Measurements from ENCODE around the gene DIABLO.

DIABLO gene

DNA sequence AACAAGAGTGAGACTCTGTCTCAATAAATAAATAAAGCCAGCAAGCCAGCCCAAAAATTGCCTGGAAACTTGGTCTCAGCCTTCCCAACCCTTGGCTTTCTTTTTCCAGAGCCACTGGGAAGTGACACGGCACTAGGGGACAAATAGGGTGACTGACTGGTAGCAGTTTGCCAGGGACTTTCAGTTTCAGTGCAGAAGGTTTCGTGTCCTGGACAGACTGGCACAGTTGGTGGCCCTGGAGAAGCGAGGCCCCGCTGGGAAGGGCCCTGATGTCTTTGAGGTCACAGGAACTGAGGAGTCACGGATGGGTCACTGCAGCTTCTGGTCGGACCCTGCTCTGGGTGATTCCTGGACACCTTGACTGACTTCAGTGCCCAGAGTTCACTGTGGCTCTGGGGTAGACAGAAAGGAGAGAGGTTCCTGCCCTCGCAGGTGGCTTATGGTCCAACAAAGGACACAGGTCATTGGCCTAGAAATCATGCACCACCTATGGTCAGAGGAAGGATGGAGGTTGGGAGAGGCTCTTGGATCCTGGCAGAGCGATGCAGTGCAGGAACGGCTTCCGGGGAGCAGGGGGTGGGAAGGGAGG lies 40.3 kb downstream of the DIABLO start:
- TF ChIP-seq TEAD4 (IDR thresholded peaks at IDR 0.05): no peak
- no peak for TF ChIP-seq TCF12 (IDR thresholded peaks at IDR 0.05; ENCODE audit: low read depth)
- no peak for TF ChIP-seq EP300 (IDR thresholded peaks at IDR 0.05; ENCODE audit: borderline replicate concordance)
- no peak for TF ChIP-seq EGR1 (IDR thresholded peaks at IDR 0.05)
- TF ChIP-seq CEBPB (IDR thresholded peaks at IDR 0.05): no peak
- no peak for TF ChIP-seq CREB1 (IDR thresholded peaks at IDR 0.05; ENCODE audit: low read depth)
- TF ChIP-seq NFIC (IDR thresholded peaks at IDR 0.05): no peak
- TF ChIP-seq TAF1 (IDR thresholded peaks at IDR 0.05; ENCODE audit: low read depth): no peak
- no peak for TF ChIP-seq FOXM1 (IDR thresholded peaks at IDR 0.05; ENCODE audit: borderline replicate concordance, low read depth)

DNA sequence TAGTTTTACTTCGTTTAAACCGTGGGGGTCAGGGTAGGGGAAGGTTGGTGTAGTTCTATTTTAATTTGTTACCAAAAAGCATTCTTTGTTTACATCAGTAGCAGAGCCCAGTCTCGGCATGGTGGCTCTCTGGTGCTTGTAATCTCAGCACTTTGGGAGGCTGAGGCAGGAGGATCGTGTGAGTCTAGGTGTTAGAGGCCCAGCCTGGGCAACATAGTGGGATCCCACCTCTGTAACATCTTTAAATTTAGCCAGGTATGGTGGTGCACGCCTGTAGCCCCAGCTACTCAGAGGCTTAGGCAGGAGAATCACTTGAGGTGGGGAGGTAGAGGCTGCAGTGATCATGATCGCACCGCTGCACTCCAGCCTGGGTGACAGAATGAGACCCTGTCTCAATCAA lies 40.8 kb downstream of the DIABLO start:
- TF ChIP-seq CEBPB (IDR thresholded peaks at IDR 0.05) (no peak), RAD21 (IDR thresholded peaks at IDR 0.05; ENCODE audit: low read depth) (no peak), EGR1 (IDR thresholded peaks at IDR 0.05) (no peak), FOXM1 (IDR thresholded peaks at IDR 0.05; ENCODE audit: borderline replicate concordance, low read depth) (no peak), TEAD4 (IDR thresholded peaks at IDR 0.05) (no peak), NFIC (IDR thresholded peaks at IDR 0.05) (no peak), YY1 (IDR thresholded peaks at IDR 0.05; ENCODE audit: low read depth) (no peak), EP300 (IDR thresholded peaks at IDR 0.05; ENCODE audit: borderline replicate concordance) (no peak), TAF1 (IDR thresholded peaks at IDR 0.05; ENCODE audit: low read depth) (no peak)
- TF ChIP-seq, protein P1, sequence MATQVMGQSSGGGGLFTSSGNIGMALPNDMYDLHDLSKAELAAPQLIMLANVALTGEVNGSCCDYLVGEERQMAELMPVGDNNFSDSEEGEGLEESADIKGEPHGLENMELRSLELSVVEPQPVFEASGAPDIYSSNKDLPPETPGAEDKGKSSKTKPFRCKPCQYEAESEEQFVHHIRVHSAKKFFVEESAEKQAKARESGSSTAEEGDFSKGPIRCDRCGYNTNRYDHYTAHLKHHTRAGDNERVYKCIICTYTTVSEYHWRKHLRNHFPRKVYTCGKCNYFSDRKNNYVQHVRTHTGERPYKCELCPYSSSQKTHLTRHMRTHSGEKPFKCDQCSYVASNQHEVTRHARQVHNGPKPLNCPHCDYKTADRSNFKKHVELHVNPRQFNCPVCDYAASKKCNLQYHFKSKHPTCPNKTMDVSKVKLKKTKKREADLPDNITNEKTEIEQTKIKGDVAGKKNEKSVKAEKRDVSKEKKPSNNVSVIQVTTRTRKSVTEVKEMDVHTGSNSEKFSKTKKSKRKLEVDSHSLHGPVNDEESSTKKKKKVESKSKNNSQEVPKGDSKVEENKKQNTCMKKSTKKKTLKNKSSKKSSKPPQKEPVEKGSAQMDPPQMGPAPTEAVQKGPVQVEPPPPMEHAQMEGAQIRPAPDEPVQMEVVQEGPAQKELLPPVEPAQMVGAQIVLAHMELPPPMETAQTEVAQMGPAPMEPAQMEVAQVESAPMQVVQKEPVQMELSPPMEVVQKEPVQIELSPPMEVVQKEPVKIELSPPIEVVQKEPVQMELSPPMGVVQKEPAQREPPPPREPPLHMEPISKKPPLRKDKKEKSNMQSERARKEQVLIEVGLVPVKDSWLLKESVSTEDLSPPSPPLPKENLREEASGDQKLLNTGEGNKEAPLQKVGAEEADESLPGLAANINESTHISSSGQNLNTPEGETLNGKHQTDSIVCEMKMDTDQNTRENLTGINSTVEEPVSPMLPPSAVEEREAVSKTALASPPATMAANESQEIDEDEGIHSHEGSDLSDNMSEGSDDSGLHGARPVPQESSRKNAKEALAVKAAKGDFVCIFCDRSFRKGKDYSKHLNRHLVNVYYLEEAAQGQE (IDR thresholded peaks at IDR 0.05; ENCODE audit: low read depth): no peak
- TF ChIP-seq, protein P2, sequence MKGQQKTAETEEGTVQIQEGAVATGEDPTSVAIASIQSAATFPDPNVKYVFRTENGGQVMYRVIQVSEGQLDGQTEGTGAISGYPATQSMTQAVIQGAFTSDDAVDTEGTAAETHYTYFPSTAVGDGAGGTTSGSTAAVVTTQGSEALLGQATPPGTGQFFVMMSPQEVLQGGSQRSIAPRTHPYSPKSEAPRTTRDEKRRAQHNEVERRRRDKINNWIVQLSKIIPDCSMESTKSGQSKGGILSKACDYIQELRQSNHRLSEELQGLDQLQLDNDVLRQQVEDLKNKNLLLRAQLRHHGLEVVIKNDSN (IDR thresholded peaks at IDR 0.05): no peak

DNA sequence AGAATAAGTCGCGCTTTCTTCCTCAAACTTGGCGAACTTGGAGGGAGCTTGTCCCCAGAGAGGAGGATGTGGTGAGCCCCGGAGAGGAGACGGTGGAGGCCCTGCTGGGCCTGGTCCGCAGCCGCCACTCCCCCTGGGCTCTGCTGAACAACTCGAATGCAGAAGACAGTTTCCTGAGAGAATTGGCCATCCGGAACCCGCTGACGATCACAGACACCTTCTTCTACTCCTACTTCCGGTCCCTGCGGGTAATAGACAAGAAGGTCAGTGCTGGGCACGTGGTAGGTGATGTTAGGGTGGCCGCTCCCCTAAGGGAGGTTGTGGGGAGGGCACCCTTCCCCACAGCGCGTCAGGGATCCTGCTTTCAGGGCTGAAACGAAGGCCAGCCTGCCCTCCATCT lies 41.3 kb downstream of the DIABLO start:
- TF ChIP-seq TCF12 (IDR thresholded peaks at IDR 0.05; ENCODE audit: low read depth): no peak
- TF ChIP-seq CEBPB (IDR thresholded peaks at IDR 0.05): no peak
- TF ChIP-seq, protein P1 (IDR thresholded peaks at IDR 0.05; ENCODE audit: low read depth): no peak

DNA sequence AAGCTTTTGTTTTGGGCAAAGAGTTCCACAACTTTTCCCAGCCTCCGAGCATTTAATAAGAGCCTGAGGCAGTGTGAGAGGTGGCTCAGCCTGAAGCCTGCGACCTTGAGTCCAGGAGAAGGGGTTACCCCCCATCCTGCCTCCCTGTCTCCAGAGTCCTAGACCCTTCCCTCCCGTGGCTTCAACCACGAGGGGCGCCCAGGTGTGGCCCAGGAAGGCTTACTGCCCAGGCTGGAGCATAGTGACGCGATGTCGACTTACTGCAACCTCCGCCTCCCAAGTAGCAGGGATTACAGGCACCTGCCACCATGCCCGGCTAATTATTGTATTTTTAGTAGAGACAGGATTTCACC lies 42.3 kb downstream of the DIABLO start:
- TF ChIP-seq, protein P3, sequence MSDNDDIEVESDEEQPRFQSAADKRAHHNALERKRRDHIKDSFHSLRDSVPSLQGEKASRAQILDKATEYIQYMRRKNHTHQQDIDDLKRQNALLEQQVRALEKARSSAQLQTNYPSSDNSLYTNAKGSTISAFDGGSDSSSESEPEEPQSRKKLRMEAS (IDR thresholded peaks at IDR 0.05): no peak
- TF ChIP-seq, protein P2 (IDR thresholded peaks at IDR 0.05): no peak
- TF ChIP-seq EGR1 (IDR thresholded peaks at IDR 0.05): no peak
- TF ChIP-seq, protein P1 (IDR thresholded peaks at IDR 0.05; ENCODE audit: low read depth): no peak
- no peak for TF ChIP-seq ZBTB7A (IDR thresholded peaks at IDR 0.05; ENCODE audit: low read depth)
- no peak for TF ChIP-seq TEAD4 (IDR thresholded peaks at IDR 0.05)
- TF ChIP-seq NFIC (IDR thresholded peaks at IDR 0.05): no peak
- TF ChIP-seq FOXM1 (IDR thresholded peaks at IDR 0.05; ENCODE audit: borderline replicate concordance, low read depth): no peak
- TF ChIP-seq YY1 (IDR thresholded peaks at IDR 0.05; ENCODE audit: low read depth): no peak
- no peak for TF ChIP-seq CEBPB (IDR thresholded peaks at IDR 0.05)
- TF ChIP-seq CREB1 (IDR thresholded peaks at IDR 0.05; ENCODE audit: low read depth): no peak

DNA sequence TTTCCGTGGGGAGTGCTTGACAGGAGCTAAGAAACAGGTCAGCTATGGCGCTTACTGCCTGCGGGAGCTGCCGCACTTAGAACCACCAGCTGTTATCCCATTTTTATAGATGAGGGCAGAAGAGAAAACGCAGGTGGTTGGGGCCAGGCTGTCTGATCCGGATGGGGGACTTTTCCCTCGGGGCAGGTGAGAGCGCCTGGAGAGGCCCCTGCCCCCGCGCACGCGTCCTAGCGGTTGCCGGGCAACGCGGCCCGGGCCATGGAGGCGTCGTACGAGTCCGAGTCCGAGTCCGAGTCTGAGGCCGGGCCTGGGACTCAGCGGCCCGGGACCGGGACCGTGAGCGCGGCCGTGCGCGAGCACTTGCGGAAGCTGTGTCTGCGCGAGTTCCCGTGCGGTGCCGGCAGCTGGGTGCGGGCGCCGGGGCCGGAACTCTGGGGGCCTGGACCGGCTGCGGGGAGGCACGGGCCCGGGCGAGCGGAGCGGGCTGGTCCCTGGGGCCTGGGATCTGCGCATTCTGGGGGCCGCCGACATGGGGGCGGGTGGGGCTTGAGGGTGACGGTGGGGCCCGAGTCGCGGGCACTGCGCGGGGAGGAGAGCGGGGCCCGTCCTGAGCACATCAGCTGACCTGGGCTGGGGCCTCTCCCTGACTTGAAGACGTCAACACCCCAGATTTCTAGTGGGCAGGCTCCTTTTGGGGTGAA lies 42.8 kb downstream of the DIABLO start, which contains the start of gene LRRC43:
LRRC43 (plus strand) TSS at position 237 of the 701 bp plus-strand sequence; CDS start at position 259, 22 bp downstream.
- TF ChIP-seq CREB1 (IDR thresholded peaks at IDR 0.05; ENCODE audit: low read depth) (no peak), EP300 (IDR thresholded peaks at IDR 0.05; ENCODE audit: borderline replicate concordance) (no peak), TCF12 (IDR thresholded peaks at IDR 0.05; ENCODE audit: low read depth) (no peak), NFIC (IDR thresholded peaks at IDR 0.05) (no peak), YY1 (IDR thresholded peaks at IDR 0.05; ENCODE audit: low read depth) (no peak), EGR1 (IDR thresholded peaks at IDR 0.05) (no peak), ZBTB7A (IDR thresholded peaks at IDR 0.05; ENCODE audit: low read depth) (no peak)
- TF ChIP-seq, protein P2 (IDR thresholded peaks at IDR 0.05): no peak
- TF ChIP-seq, protein P3 (IDR thresholded peaks at IDR 0.05): no peak; the same call in 1 of the 2 replicates
